Measurements from ENCODE around the gene SARNP. TPM values are rescaled to one million over a fixed set of nuclear protein-coding genes. Genes with fewer than 3 reads are reported as not detected.

The SARNP gene
- total RNA-seq, 1 donor from 2014 or later: 69.9 TPM

DNA sequence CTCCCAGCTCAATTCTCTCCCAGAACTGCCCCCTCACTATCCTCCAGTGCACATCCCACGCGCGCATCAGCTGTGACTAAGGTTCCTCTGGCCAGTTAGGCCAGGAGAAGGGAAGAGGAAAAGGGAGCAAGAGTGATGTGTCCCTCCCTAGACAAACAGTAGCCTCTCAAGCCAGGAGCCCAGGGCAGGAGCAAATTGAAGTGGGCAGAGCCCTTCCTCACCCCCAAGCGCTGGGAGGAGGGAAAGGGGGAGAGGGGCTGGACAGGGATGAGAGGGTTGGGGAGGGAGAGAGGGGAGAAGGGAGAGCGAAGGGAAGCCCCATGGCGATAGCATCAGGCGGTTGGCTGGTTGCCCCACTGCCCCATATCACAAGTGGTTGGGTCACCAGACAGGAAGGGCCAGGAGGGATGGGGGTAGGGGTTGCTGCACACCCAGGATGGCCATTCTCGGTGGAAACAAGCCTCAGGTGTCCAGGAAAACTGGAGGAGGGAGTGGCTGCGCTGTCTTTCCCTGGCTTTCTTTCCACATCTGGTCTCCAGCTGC, 89.8 kb downstream of the SARNP start:
- intact Hi-C loops (cut with micrococcal nuclease): loop anchor here (2.0 kb wide), 1 partner anchor 539 kb away; no protein-coding TSS in a partner anchor

DNA sequence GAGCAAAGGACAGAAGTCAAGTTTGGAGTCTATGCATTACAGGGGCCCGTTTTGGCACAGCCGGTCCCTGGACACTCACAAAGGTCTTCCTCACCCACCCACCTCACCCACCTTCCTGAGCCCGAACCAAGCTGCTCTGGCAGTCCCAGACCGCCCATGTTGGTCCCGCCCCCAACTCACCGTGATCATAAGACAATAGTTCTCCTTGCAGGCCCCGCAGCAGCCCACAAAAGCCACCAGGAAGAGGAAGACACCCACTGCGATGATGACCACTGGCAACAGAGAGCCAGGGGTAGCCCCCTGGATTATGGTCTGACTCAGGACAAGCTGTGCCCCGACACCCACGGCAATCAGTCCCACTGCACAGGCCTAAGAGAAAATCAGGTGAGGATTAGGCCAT, 90.6 kb downstream of the SARNP start:
- intact Hi-C loops (cut with micrococcal nuclease): no loop called here

DNA sequence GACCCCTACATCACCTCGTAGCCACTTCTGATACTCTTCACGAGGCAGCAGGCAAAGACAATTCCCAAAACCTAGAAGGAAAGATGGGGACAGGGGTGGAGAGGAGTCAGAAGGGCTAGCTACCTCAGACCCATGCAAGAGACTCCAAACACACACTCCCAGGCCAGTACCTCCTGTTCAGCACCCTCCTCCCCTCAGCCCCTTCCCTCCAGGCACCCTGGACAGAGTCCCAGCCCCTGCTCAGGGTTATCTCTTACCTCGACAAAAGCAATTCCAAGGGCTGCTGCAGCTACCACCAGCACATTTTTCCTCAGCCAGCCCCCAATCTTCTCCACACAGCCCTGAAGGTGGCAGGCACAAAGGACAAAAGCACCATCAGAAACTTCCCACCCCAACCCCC, 92.0 kb downstream of the SARNP start:
- intact Hi-C loops (cut with micrococcal nuclease): no loop called here

DNA sequence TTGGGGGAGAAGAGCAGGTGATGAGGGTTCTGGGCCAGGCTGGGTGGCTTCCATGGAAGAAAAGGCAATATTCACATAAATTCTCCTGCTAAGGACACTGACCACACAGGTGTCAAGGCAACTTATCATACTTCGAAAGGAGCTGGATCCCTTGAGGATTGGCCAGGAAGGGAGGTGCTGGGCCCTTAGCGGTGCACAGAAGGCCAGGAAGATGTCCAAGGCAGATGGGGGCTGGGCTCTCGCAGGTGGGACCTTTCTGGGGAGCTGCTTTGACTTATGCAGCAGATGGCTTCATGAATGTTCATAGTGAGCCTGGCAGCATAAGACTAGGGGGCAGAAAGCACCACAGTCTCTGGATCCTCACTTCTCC, 92.6 kb downstream of the SARNP start:
- intact Hi-C loops (cut with micrococcal nuclease): loop anchor here (1.0 kb wide), 2 partner anchors 9 to 12 kb away; partner anchors contain the start of gene BLOC1S1

DNA sequence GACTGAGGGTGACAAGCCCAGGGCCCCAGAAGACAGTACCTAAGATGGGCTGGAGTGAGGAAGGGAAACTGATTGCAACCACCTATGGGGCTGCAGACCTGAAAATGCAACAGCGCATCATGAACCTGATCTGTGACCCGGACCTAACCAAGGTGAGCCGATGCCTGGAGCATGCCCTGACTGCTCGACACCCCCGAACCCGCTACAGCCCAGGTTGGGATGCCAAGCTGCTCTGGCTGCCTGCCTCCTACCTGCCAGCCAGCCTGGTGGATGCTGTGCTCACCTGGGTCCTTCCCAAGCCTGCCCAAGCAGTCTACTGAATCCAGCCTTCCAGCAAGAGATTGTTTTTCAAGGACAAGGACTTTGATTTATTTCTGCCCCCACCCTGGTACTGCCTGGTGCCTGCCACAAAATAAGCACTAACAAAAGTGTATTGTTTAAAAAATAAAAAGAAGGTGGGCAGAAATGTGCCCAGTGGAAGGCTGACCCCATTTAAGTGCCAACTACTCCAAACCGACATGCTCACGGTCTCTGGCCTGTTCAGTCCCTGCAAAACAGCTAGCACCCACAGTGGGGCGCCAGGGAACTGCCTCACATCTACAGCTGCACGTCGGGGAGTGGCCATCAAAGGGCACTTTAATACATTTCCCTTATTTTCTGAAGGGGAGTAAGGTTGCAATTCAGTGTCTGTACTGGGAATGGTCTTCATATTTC, 93.1 kb downstream of the SARNP start:
- intact Hi-C loops (cut with micrococcal nuclease): loop anchor here (1.0 kb wide), 2 partner anchors 8 to 13 kb away; partner anchors contain the start of gene BLOC1S1

DNA sequence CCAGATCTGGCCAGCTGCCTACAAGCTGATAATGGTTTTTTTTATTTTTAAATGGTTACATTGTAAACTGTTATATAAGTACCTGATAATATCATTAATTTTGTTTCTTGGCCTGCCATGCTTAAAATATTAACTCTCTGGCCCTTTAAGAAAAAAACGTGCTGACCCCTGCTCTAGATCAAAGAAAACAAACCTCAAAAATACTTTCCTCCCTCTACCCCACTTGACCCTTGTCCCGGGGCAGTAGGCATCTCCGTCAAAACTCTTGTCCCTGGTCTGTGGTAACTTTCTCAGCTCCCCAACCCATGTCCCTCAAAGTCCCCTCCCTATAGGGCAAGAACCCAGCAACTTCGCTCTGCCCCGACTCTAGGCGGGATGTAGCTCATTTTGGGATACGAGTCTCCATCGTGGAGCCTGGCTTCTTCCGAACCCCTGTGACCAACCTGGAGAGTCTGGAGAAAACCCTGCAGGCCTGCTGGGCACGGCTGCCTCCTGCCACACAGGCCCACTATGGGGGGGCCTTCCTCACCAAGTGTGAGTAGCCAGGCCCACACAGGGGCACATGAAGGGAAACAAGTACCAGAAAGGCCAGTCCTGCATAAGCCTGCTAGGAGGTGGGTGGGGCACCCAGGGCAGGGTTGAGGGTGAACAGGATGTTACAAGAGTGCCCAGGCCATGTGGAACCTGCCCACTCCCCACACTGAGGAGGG, 93.9 kb downstream of the SARNP start:
- intact Hi-C loops (cut with micrococcal nuclease): loop anchor here (1.0 kb wide), 2 partner anchors 7 to 14 kb away; partner anchors contain the start of gene BLOC1S1

DNA sequence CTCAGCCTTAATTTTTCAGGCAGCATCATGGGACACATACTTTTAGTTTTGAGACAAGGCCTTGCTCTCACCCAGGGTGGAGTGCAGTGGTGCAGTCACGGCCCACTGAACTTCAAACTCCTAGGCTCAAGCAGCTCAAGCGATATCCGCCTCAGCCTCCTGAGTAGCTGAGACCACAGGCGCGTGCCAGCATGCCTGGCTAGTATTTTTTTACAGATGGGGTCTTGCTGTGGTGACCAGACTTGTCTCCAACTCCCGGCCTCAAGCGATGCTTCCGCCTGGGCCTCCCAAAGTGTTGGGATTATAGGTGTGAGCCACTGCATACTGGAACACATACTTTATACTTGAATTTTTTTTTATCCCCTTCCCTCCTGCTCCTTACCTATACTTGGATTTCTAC, 94.6 kb downstream of the SARNP start:
- intact Hi-C loops (cut with micrococcal nuclease): no loop called here

DNA sequence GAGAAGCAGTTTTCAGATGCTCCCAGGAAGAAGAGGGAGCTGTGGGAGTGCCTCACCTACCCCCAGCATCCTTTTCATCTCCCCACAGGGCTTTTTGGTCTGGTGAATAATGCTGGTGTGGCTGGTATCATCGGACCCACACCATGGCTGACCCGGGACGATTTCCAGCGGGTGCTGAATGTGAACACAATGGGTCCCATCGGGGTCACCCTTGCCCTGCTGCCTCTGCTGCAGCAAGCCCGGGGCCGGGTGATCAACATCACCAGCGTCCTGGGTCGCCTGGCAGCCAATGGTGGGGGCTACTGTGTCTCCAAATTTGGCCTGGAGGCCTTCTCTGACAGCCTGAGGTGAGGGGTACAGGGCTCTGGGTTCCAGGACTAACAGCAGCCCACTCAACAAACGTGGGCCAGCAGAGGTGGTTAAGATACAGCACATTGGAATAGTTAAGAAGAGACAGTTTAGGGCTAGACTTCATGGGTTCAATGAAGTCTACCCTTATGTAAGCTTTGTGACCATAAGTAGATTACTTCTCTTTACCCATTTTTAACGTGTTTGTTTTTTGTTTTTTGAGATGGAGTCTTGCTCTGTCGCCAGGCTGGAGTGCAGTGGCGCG, 95.8 kb downstream of the SARNP start:
- intact Hi-C loops (cut with micrococcal nuclease): no loop called here

DNA sequence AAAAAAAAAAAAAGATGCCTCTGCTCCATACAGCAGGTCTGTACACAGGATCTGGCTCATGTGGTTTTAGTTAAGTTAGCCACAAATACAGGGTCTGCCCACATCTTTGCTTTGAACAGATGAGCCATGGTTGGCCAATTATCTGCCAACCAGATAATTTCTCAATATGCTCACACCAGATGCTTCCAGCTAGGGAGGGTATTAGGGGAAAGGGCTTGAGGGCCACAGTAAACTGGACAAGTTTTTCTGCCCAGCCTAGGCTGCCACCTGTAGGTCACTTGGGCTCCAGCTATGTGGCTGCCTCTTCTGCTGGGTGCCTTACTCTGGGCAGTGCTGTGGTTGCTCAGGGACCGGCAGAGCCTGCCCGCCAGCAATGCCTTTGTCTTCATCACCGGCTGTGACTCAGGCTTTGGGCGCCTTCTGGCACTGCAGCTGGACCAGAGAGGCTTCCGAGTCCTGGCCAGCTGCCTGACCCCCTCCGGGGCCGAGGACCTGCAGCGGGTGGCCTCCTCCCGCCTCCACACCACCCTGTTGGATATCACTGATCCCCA, 96.6 kb downstream of the SARNP start:
- intact Hi-C loops (cut with micrococcal nuclease): no loop called here

DNA sequence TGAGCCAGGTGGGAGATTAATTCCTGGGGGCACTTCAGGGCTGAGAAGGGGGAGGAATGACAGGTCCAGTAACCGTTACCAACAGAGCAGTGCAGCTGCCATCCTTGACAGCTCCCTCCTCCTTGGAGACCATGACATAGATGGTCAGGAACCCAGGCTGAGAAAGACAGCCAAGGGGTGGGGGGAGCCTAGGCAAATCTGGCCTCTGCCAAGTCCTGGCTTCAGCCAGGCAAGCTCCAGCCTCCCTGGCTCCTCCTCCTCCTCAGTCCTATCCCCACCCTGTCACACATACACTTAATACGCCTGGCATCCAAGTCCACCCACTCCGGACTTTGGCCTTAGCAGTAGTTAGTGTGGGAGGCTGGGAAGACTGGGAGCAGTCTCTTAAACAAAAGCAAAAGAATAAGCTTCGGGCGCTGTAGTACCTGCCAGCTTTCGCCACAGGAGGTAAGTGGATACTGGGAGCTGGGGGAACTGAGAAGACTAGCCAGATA, 97.4 kb downstream of the SARNP start, which contains the start of gene RDH5:
Gene RDH5 (plus strand): TSS at position 323 of the 494 bp plus-strand sequence. CDS start 792 bp downstream, outside the sequence.
- intact Hi-C loops (cut with micrococcal nuclease): no loop called here

DNA sequence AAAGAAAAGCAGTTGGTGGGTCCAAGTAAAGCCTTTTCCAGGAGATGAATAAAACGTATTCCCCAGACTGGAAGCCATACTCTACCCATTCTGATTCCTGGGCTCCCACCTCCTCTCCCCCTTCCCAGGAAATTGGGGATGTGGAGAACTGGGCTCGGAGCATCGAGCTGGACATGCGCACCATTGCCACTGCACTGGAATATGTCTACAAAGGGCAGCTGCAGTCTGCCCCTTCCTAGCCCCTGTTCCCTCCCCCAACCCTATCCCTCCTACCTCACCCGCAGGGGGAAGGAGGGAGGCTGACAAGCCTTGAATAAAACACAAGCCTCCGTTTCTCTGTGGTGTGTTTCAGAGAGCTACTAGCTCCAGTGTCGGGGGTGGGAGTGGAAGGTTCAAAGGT, 98.2 kb downstream of the SARNP start:
- intact Hi-C loops (cut with micrococcal nuclease): loop anchor here (5.0 to 10.0 kb wide), 4 partner anchors 918 to 1305 kb away; partner anchors contain the start of genes ITGA5 and NCKAP1L

DNA sequence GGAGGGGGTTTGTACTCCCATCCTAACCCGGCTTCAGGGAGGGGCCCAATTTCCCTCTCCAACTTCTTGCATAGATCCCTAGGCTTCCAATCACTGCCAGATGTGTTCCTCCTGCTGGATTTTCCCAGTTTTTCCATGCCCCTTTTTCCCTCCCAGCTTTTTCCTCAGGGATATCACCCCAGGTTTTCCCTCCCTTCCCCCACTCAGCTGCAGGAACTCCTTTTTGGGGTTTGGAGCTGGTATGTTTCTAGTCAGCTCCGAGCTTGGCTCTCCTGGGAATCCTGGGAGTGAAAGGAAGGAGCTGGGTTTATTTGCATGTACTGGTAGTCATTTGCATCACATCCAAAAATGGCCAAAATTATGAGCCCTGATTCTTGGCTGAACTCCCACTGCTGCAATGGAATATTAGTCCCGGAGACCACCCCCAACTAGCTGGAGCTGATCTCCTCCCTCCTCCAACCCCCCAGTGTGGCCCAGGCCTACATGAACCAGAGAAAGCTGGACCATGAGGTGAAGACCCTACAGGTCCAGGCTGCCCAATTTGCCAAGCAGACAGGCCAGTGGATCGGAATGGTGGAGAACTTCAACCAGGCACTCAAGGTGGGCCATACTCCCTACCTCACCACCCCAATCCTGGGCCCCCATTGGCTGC, 98.8 kb downstream of the SARNP start:
- intact Hi-C loops (cut with micrococcal nuclease): loop anchor here (5.0 to 10.0 kb wide), 4 partner anchors 919 to 1304 kb away; partner anchors contain the start of genes ITGA5 and NCKAP1L

DNA sequence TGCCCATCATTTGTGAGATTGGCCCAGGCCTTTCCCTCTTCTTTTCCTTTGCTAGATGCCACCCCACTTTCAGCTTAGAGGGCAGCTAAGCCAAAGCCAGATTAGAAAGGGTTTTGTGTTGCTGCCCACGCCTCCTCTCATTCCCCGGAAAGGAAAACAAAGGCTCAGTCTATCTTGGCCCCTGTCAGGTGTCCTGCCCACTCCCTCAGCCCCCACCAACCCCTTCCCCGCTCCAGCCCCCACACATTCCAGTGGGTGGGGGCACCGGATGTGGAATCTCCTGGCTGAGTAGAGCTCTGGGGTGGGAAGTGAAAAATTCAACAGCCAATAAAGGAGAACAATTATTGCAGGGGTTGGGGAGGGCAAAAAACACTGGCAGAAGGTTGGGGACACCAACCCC, 99.5 kb downstream of the SARNP start:
- intact Hi-C loops (cut with micrococcal nuclease): loop anchor here (5.0 to 10.0 kb wide), 4 partner anchors 919 to 1303 kb away; partner anchors contain the start of genes ITGA5 and NCKAP1L

DNA sequence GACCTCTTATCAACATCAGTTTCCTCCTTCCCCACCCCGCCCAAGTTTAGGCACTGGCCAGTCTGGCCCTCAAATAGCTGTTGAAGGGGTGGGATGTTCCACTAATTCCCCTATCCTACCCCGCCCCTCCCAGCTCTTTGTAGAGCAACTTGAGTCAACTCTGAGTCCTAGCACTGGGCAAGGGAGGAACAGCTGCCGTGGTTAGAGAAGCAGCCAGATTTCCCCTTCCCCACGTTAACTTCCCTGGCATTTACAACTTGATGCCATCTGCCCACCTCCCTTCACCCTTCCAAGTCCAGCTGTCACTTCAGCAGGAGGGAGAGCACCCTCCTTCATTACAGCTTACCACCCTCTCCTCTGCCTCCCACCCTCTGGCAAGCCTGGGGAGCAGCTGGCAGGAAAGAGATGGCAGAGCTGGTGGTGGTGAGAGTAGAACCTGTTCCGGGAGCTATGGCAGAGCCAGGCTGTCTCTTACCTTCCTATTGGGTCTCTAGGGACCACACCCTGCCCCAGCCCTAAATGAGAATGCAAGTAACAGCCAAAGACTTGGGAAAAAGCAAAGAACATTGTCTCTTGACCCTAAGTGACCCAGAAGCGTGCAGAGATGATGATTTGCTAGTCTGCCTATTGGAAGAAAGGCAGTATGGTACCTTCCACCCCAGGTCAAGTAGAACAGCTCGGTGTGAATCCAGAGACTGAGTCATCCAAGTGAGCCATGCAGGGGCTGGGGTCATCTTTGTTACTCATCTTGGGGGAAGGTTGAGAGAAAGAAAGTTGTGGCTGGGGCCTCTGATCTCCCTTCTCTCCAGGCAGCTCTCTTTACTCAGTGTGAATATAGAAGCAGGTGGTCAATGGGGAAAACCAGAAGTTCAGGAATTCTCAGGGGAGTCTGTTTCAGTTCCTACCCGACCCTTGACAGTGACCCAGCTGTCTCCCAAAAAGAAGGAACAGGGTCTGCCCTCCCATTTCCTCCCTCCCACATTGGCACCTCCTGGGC, 100.2 kb downstream of the SARNP start:
- intact Hi-C loops (cut with micrococcal nuclease): loop anchor here (2.0 to 10.0 kb wide), 6 partner anchors 71 to 1303 kb away; partner anchors contain the start of genes ITGA5 and NCKAP1L

DNA sequence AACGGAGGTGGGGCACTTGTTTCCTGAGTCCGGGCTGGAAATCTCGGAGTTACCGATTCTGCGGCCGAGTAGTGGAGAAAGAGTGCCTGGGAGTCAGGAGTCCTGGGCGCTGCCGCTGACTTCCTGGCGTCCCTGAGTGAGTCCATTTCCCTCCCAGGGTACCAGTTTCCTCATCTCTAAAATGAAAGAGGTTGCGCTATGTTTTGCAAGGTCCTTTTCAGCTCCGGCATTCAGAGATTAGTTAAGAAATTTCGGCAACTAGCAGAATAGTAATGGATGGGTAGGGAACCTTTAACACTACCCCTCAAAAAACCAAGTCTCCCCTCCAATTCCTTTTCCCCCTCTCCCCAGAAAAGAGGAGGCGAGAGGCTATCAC, 101.0 kb downstream of the SARNP start:
- intact Hi-C loops (cut with micrococcal nuclease): loop anchor here (1.0 to 10.0 kb wide), 13 partner anchors 8 to 1302 kb away; partner anchors contain the start of genes CD63, DNAJC14, ITGA5 and NCKAP1L

DNA sequence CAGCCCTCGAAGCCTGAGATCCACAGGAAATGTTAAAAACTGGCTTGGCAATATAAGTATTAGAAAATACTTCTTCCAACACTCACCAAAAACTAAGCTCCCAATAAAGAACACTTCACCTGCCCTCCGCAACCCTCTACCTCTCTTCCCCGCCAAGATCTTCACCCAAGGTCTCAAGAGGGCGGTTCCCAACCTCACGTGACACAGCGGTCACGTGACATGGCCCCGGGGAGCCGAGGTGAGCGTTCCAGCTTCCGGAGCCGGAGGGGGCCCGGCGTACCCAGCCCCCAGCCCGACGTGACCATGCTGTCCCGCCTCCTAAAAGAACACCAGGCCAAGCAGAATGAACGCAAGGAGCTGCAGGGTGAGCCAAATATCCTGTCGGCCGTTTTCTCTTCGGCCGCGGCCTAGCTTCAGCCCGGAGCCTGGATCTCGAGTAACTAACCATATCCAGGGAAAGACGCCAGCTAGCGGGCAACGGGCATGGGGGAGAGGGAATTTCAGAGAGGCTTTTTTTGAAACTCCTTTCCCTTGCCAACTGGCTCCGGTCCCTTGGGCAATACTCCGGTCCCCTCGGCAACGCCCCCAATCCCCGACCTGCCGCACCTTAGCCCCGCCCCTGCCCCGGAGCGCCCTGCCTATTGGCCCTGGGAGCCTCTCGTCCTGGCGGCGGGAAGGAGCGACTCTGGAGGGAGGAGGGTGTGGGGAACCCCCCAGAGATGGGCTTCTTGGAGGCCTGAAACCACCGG, 101.5 kb downstream of the SARNP start, which contains the start of gene BLOC1S1:
Gene BLOC1S1 (plus strand): TSS at position 214 of the 749 bp plus-strand sequence. CDS start 6 bp downstream, at position 220.
- intact Hi-C loops (cut with micrococcal nuclease): loop anchor here (1.0 to 10.0 kb wide), 14 partner anchors 8 to 1989 kb away; partner anchors contain the start of genes CALCOCO1, CD63, DNAJC14 and ITGA5

DNA sequence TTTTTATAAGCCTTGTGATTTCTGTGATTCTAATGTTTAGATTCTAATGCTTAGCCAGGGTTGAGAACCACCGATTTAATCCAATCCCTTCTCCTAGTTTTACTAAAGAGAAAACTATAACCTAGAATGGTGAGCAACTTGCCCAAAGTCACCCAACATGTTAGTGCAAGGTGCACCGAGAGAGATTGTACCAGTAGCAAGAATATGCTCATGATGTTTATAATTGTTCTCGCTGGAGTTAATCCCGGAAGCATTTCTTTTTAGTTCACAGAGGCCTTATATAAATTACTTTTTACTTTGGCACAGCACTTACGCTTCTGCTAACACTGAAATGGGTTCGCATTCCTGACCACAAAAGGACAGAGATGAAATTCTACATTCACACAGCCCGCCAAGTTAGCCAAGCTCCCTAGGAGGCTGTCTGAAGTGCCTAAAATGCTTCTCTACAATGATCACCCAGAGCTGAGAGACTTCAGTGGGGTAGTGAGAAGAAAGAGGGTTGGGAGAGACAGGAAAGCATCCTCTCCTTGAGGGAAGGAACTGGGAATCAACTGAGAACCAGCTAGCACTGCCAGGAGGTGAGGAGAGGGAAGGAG, 102.3 kb downstream of the SARNP start:
- intact Hi-C loops (cut with micrococcal nuclease): loop anchor here (2.0 to 10.0 kb wide), 5 partner anchors 922 to 1988 kb away; partner anchors contain the start of genes CALCOCO1, ITGA5 and NCKAP1L
